Lung microvascular endothelial cell (primary cell): ENCODE results near the gene SORL1-AS1.

Source experiments
- DNase-seq, 2 donors: peaks; one replicate each; pipeline versions ENCODE4 v3.0.0 to v3.0.0-alpha.2; 2010; ENCODE audit warnings: low read depth in 2 of 2

SORL1-AS1 gene

DNA sequence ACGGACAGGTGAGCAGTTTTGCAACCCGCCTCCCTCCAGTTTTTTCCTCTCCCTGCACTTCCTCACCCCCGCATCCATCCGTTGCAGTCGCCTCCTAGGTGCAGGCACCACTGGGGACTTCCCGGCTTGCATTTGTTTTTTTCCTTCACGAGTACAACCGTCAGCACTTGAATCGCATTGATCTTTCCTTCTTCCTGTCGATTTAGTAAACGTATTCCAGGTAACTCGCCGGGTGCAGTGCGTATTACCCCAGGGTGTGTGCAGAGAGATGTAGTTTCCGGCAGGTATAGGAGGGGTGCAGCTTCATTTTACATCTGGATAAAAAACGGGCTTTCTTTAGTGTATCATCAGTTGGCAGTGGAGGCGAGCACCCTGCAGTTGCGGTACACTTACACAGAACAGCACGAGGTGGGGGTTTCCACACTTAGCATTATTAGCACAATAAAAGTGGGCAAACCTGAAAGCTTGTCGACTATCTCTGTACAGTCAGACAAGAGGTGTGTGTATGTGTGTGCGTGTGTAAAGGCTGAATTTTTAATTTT is at the start of gene SORL1-AS1:
SORL1-AS1 (minus strand) TSS at position 359 of the 542 bp plus-strand sequence.
- no peak for DNase-seq

DNA sequence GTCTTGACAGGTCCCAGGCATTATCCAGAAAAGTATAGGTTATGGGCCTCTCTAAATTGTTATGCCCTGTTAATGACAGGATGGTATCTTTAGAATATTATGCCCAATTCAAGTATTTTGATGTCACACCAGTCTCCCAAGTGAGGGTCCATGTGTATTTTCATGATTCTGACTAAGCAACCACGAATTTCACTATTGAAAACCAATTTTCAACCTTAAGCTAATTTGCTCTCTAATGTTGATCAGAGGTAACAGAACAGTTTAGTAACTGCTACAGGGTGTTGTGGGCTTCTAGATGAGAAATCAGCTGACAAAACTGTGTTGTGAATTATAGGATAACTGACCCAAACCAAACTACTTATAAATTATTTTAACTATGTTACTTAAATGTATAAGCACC is 48.0 kb upstream of the SORL1-AS1 start:
- DNase-seq: no peak

GRCh38 chr11:121500275-121500674 is 47.5 kb upstream of the SORL1-AS1 start:
- no peak for DNase-seq

- no peak for DNase-seq
Observed at GRCh38 chr11:121499405-121499804, 46.6 kb upstream of the SORL1-AS1 start.

- no peak for DNase-seq
Observed at GRCh38 chr11:121497176-121497998, 44.6 kb upstream of the SORL1-AS1 start.

DNA sequence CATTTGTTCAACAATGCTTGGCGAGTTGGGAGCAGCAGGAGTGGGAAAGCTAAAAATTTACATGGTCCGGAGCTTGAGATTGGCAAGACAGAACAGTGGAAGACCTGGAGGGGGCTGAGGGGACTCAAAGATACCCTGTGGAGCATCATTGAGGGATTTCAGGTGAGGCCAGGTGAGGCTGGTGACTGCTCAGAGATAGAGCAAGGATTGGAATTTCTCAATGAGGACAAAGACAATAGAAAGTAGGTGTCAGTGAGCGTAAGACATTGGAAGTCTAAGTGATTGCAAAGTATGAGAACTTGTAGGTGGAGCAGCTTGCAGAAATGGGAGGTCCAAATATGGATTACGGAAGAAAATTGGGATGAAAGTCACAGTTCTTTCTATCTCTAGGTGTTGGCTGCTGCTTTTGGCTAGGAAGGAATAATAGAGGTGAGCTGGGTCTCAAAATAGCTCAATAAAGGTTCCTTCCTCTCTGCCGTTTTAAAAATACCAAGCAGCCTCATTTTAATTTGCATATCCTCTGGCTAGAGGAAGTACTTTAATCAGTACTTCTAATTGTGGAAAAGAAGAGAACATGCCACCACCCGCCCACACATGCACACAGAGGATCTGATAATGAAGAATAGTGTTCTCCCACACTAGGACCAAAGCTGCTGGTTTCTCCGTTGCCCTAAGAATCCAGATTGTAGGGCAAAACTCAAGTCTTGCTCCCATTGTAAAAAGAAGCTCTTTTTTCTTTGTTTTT is 41.8 kb upstream of the SORL1-AS1 start:
- DNase-seq: no peak

- DNase-seq: no peak
Observed at GRCh38 chr11:121489823-121490222, 37.1 kb upstream of the SORL1-AS1 start.

DNA sequence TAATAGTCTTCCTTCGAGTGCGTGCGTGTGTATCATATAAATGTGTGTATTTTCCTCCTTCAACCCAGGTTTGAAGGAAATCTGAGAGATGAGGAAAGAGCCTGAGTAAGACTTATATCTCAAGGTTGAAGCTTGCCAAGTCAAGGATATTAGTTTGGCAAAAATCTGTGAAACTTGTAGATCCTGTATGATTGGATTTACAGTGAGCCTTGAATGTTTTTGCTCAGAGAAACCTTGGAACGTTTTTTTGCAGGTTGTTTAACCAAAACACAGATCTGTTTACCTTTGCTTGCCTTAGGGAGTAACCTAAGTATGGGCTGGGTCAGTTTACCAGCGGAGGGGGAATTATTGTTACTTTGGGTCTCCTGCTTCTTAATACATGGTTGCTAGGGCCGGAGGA is 35.9 kb upstream of the SORL1-AS1 start:
- no peak for DNase-seq

GRCh38 chr11:121488170-121488569 is 35.4 kb upstream of the SORL1-AS1 start:
- DNase-seq: no peak

- no peak for DNase-seq
Observed at GRCh38 chr11:121487191-121487590, 34.4 kb upstream of the SORL1-AS1 start.

DNA sequence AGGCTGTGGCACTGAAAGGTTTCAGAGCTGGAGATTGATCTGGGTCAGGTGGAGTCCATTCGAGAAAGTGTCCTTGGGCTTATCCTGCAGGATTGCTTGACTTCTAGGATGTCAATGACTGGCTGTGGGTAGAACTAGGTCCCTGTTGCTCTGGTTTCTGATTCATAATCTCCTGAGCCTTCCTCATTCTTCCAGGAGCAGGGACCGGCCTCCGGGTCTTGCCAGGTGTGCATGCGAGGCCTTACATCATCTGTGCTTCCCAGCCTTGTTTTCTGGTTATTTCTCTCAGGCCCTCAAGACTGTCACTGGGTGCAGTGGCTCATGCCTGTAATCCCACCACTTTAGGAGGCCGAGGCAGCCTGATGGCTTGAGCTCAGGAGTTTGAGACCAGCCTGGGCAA is 33.3 kb upstream of the SORL1-AS1 start:
- DNase-seq: no peak

DNA sequence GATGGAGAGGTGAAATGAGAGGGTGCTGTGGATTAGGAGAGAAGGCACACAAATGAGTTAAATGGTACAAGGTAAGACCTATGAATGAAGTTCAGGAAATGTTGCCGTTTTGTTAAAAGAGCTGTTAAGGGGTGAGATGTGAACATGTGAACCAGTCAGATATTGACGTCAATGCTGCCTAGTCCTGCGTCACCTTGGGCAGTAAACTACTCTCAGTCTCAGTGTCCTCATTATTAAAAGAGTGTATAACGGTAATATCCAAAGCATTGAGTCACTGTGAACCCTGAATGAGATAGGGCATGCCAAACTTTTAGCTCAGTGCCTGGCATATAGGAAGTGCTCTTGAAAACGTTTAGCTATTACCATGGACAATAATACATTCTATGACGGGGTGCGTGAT is 32.4 kb upstream of the SORL1-AS1 start:
- DNase-seq: no peak

- DNase-seq: no peak
Observed at GRCh38 chr11:121483805-121484480, 31.2 kb upstream of the SORL1-AS1 start.

GRCh38 chr11:121482231-121483129 is 29.7 kb upstream of the SORL1-AS1 start:
- peak; percentile 53 to 80 for DNase-seq

- peak in 1 of 2 donors; percentile 7 for DNase-seq
Observed at GRCh38 chr11:121481484-121482230, 28.9 kb upstream of the SORL1-AS1 start.

- DNase-seq: no peak
Observed at GRCh38 chr11:121479698-121480238, 27.0 kb upstream of the SORL1-AS1 start.

DNA sequence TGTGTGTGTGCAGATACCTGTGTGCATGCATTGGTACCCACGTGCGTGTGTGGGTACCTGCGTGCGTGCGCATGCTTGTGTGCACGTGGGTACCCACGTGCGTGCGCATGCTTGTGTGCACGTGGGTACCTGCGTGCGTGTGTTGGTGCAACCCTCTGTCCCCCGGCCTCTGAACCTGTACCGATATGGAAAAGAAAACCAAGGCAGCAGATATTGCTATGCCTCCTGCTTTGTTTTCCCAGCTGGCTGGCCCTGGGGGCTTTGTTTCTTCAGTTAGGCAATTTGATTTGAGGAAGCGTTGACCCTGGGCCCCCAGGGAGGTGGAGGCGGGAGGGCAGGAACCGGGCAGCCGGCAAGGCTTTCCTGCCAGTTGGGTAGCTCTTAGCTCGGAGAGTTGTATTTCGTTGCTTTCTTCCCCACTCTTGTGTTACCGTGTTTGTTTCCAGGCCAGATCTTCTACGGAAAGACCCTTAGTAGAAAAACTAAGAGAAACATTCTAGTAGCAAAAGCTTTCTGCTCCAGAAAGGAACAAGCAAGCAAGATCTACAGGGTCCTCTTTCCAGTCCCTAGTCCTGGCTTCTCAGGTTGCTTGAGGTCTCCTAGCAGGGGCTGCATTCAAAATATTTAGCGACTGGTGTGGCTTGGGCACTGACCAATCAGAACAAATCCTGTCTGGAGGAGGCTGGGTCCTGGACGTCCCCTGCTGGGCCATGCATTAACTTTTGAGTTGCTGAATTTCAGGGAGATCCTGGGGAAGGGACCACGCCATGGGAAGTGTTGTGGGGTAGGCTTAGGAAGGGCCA is 26.3 kb upstream of the SORL1-AS1 start:
- peak in 1 of 2 donors; percentile 11 for DNase-seq

GRCh38 chr11:121478226-121478894 is 25.6 kb upstream of the SORL1-AS1 start:
- DNase-seq: no peak
